ENCODE measurements around the gene C20orf204. TPM values are rescaled to one million over a fixed set of nuclear protein-coding genes. Genes with fewer than 3 reads are reported as not detected.

Gene C20orf204
- total and polyA plus RNA-seq, 10 of the 15 experiments (the other 5 are each of a cell fraction or from before 2014, with no cell fraction given): 0.24 to 56.0 (median 12.4) TPM

GRCh38 chr20:64077094-64077493, 41.1 kb downstream of the C20orf204 start (continued):
- TF ChIP-seq SKIL (IDR thresholded peaks at IDR 0.05; ENCODE audit: low read depth, poor library complexity, severe bottlenecking) (peak; percentile 46), HDAC6 (IDR thresholded peaks at IDR 0.05; ENCODE audit: unreplicated experiment) (no peak), NR2C1 (IDR thresholded peaks at IDR 0.05) (no peak), SPI1 (IDR thresholded peaks at IDR 0.05; ENCODE audit: borderline replicate concordance, insufficient read depth, low read depth, low read length) (peak; percentile 95), REST (IDR thresholded peaks at IDR 0.05; ENCODE audit: low read depth, low read length) (no peak), SIN3A (IDR thresholded peaks at IDR 0.05; ENCODE audit: low read depth, low read length) (peak; percentile 69; the same call in 1 of the 2 replicates), RBBP5 (conservative IDR thresholded peaks at IDR 0.05) (no peak), JUND (IDR thresholded peaks at IDR 0.05; ENCODE audit: low read depth, low read length) (no peak), RFX5 (IDR thresholded peaks at IDR 0.05; ENCODE audit: low read depth, low read length) (no peak), ZBTB11 (CRISPR knock-in tag; IDR thresholded peaks at IDR 0.05) (no peak), SP1 (IDR thresholded peaks at IDR 0.05; ENCODE audit: low read depth, low read length) (peak; percentile 65), POU2F2 (IDR thresholded peaks at IDR 0.05; ENCODE audit: borderline replicate concordance, low read depth, low read length) (0 out of 3 replicates have a peak, but pooled peaks have one; percentile 17), PRDM15 (CRISPR knock-in tag; IDR thresholded peaks at IDR 0.05) (no peak)

All from GM12878 (cell line).